Sigmoid colon (tissue), 7 donors: ENCODE measurements around the gene PEA15. TPM values are rescaled to one million over a fixed set of nuclear protein-coding genes. Genes with fewer than 3 reads are reported as not detected.

ENCODE experiments used
- DNase-seq: peaks from one replicate; pipeline ENCODE4 v3.0.0-alpha.2; 2019
- H3K27ac ChIP-seq, 4 donors: fragments of 200-600 bp; sonication (generic); one replicate each; pipeline ENCODE4 v1.5.1; 2016 to 2019; ENCODE audit warnings: mild to moderate bottlenecking in 1 of 4
- H3K27me3 ChIP-seq, 3 donors: fragments of 200-600 bp; sonication (generic); one replicate each; pipeline ENCODE4 v1.5.1; 2019; ENCODE audit warnings: mild to moderate bottlenecking in 1 of 3
- H3K36me3 ChIP-seq, 4 donors: fragments of 200-600 bp; sonication (generic); one replicate each; pipeline ENCODE4 v1.5.1; 2016 to 2019
- H3K4me1 ChIP-seq, 4 donors: fragments of 200-600 bp; sonication (generic); one replicate each; pipeline ENCODE4 v1.5.1; 2017 to 2019
- H3K4me3 ChIP-seq, 4 donors: fragments of 200-600 bp; sonication (generic); one replicate each; pipeline ENCODE4 v1.5.1; 2017 to 2019; ENCODE audit warnings: mild to moderate bottlenecking in 2 of 4, moderate library complexity in 1 of 4
- H3K9me3 ChIP-seq, 4 donors: fragments of 200-600 bp in 3 of 4; sonication (generic) in 3 of 4; one replicate each; pipeline versions ENCODE4 v1.5.1 to v1.6.1; 2013 to 2019
- EP300 ChIP-seq, 4 donors: sonication (generic); formaldehyde crosslinking; IDR thresholded peaks; one replicate each; pipeline ENCODE4 v1.6.1; 2017; ENCODE audit warnings: antibody characterized with exemption in 4 of 4
- POLR2A ChIP-seq, 2 donors: fragments of 450-650 bp; IDR thresholded peaks; one replicate each; pipeline ENCODE4 v1.6.1; 2016; ENCODE audit warnings: antibody characterized with exemption in 2 of 2, mild to moderate bottlenecking in 2 of 2, moderate library complexity in 2 of 2
- POLR2AphosphoS5 ChIP-seq, 4 donors: sonication (generic); formaldehyde crosslinking; IDR thresholded peaks; one replicate each; pipeline ENCODE4 v1.6.1; 2017; ENCODE audit warnings: antibody characterized with exemption in 4 of 4
- WGBS, 2 donors: extraction: QIAGEN DNeasy Blood & Tissue Kit; methylation state at CpG; one replicate each; pipeline ENCODE4 v1.1.7; 2013; 5-methylcytosine and 5-hydroxymethylcytosine counted together
- intact Hi-C: fragments of 100-400 bp; cut with DNase I; formaldehyde crosslinking; loops from one replicate; pipeline ENCODE4 v1.15.1; 2023
- polyA plus RNA-seq, 3 donors: library from polyadenylated mRNA; stranded (reverse); fragments of 200-250 nt; gene quantifications; one replicate each; pipeline ENCODE4 v1.2.3, GENCODE V29; 2013
- total RNA-seq, 4 donors: library from RNA; depleted of rRNA; stranded (reverse); fragments of >200 nt; gene quantifications; one replicate each; pipeline ENCODE4 v1.1.0, GENCODE V29; 2016
- TF ChIP-seq, protein P1 (sequence below), 4 experiments: fragments of 450-650 bp in 3 of 4; fragments of 200-600 bp in 1 of 4; IDR thresholded peaks; one replicate each; pipeline ENCODE4 v1.5.1; 2016 to 2019; ENCODE audit warnings: antibody characterized with exemption in 4 of 4, mild to moderate bottlenecking in 3 of 4, moderate library complexity in 2 of 4
- donor health status: healthy with polysubstance abuse.
- donor health status: Bipolar disorder and iron deficiency.
- donor health status: healthy.

PEA15 gene
- total and polyA plus RNA-seq, 7 donors, result 42.5 to 126 (median 98.5) TPM

DNA sequence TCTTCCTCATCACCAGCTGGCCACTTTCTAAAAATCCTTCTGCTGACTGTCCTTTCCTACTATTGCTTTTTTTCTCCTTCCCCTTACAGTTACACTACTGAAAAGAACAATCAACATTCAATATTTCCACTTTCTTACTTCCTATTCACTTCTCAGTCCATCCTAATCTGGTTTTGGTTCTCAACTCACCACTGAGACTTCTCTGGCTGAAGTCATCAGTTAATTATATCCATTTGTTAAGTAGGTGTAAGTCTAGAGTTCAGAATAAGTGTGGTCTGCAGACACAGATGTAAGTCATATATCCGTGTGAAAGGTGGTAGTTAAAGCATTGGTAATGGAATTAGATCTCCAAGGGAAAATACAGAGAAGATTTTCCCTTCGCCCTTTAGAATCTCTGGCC, 21.4 kb downstream of the PEA15 start:
- no peaks in the 10 kb centered on the region for H3K9me3 ChIP-seq
- intact Hi-C loops, result no loop called here
- DNase-seq, result no peak
- H3K27me3 ChIP-seq, result no peaks in the 10 kb centered on the region
- peaks cover 20 to 100% (median 80%) of the 10 kb centered on the region in 4 donors for H3K36me3 ChIP-seq
- TF ChIP-seq POLR2A (IDR thresholded peaks at IDR 0.05), result no peak
- no peak for TF ChIP-seq EP300 (IDR thresholded peaks at IDR 0.05)
- TF ChIP-seq, protein P1, sequence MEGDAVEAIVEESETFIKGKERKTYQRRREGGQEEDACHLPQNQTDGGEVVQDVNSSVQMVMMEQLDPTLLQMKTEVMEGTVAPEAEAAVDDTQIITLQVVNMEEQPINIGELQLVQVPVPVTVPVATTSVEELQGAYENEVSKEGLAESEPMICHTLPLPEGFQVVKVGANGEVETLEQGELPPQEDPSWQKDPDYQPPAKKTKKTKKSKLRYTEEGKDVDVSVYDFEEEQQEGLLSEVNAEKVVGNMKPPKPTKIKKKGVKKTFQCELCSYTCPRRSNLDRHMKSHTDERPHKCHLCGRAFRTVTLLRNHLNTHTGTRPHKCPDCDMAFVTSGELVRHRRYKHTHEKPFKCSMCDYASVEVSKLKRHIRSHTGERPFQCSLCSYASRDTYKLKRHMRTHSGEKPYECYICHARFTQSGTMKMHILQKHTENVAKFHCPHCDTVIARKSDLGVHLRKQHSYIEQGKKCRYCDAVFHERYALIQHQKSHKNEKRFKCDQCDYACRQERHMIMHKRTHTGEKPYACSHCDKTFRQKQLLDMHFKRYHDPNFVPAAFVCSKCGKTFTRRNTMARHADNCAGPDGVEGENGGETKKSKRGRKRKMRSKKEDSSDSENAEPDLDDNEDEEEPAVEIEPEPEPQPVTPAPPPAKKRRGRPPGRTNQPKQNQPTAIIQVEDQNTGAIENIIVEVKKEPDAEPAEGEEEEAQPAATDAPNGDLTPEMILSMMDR (IDR thresholded peaks at IDR 0.05), result no peak
- no peak for TF ChIP-seq POLR2AphosphoS5 (IDR thresholded peaks at IDR 0.05)
- H3K27ac ChIP-seq, result no peak overlapping the region
- H3K4me1 ChIP-seq, result no peaks in the 10 kb centered on the region
- 92% methylated on average over 2 of the region's 2 CpGs for WGBS, 2 donors
- no peak overlapping the region for H3K4me3 ChIP-seq

DNA sequence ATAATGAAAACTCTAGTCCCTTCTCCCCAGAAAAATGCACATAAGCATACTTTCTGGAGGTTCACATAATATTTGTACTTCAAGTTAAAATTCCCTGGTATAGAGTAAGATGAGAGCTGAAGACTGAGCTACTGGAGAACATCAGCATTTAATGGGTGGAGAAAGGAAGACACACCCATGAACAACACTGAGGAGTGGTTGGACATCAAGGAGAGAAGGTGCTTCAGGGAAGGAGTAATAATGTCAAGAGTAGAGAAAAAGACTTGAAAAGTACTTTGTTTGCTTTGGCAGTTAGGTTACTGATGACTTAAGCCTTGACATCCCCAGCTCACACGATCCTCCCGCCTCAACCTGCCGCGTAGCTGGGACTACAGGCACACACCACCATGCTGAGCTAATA, 21.9 kb downstream of the PEA15 start:
- H3K9me3 ChIP-seq, result no peaks in the 10 kb centered on the region
- H3K4me3 ChIP-seq, result no peak overlapping the region
- peaks cover 20 to 100% (median 77%) of the 10 kb centered on the region in 4 donors for H3K36me3 ChIP-seq
- no peak overlapping the region for H3K27ac ChIP-seq
- DNase-seq, result no peak
- H3K27me3 ChIP-seq, result no peaks in the 10 kb centered on the region
- no peaks in the 10 kb centered on the region for H3K4me1 ChIP-seq
- intact Hi-C loops, result no loop called here
- TF ChIP-seq EP300 (IDR thresholded peaks at IDR 0.05) (no peak), POLR2A (IDR thresholded peaks at IDR 0.05) (no peak), POLR2AphosphoS5 (IDR thresholded peaks at IDR 0.05) (no peak)
- TF ChIP-seq, protein P1 (IDR thresholded peaks at IDR 0.05), result no peak
- WGBS, 2 donors, result 82 to 91% methylated on average over 4 of the region's 4 CpGs

DNA sequence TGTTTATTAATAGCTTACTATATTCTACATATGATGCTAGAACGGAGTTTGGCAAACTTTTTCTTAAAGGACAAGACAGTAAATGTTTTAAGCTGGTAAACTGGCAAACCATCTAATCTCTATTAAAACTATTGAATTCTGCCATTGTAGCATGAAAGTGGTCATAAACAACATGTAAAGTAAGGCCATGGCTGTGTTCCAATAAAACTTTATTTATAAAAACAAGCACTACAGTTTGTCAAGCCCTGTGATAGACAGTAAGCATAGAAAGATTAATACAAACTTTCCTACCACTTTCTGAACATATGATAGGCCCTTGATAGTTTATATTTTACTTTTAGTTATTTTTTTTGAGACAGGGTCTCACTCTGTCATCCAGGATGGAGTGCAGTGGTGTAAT, 22.4 kb downstream of the PEA15 start:
- H3K4me3 ChIP-seq, result no peak overlapping the region
- no peaks in the 10 kb centered on the region for H3K9me3 ChIP-seq
- DNase-seq, result no peak
- TF ChIP-seq POLR2AphosphoS5 (IDR thresholded peaks at IDR 0.05) (no peak), POLR2A (IDR thresholded peaks at IDR 0.05) (no peak), EP300 (IDR thresholded peaks at IDR 0.05) (no peak)
- TF ChIP-seq, protein P1 (IDR thresholded peaks at IDR 0.05), result no peak
- intact Hi-C loops, result no loop called here
- H3K4me1 ChIP-seq, result no peaks in the 10 kb centered on the region
- peaks cover 20 to 100% (median 71%) of the 10 kb centered on the region in 4 donors for H3K36me3 ChIP-seq
- WGBS, 2 donors, result 97 to 100% methylated on average over 1 of the region's 1 CpG
- H3K27me3 ChIP-seq, result no peaks in the 10 kb centered on the region
- no peak overlapping the region for H3K27ac ChIP-seq

DNA sequence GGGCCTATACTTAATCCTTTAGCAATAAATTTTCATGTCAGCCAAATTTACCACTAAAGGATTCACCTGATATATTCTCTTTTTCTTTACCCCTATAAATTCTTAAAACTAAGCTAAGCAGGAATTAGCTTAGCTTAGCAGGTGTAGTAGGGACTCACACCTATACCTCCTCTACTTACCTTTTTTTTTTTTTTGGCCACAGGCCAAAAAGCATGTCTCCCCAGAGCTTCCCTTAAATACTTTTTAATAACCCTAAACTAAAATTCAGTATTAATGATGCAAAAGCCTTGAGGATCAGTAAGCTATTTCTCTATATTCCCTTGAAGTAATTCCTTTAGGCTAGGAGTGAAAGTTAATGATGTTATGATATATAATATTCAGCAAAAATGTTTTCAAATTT, 23.2 kb downstream of the PEA15 start:
- Histone ChIP-seq H3K4me3 (no peak overlapping the region), H3K27me3 (no peaks in the 10 kb centered on the region), H3K36me3 (peaks cover 20 to 98% (median 63%) of the 10 kb centered on the region in 4 donors), H3K9me3 (no peaks in the 10 kb centered on the region), H3K27ac (no peak overlapping the region), H3K4me1 (no peaks in the 10 kb centered on the region)
- DNase-seq, result no peak
- intact Hi-C loops, result no loop called here
- TF ChIP-seq POLR2A (IDR thresholded peaks at IDR 0.05) (no peak), POLR2AphosphoS5 (IDR thresholded peaks at IDR 0.05) (no peak), EP300 (IDR thresholded peaks at IDR 0.05) (no peak)
- TF ChIP-seq, protein P1 (IDR thresholded peaks at IDR 0.05), result no peak

DNA sequence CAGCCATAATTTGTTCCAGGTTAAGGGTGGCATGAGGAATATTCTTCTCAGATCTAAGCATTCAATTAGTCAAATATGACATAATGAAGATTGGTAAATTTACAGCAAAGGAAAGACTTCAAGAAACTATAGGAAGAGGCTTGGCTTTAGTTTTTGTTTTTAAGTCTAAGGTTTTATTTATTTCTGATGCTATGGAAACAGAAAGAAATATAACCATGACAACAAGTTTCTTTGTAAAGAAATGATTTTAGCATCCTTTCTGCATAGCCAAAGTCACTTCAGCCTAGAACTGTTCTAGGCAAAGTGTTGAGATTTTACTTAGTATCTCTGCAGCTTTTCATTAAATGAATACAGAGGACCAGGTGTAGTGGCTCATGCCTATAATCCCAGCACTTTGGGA, 27.7 kb downstream of the PEA15 start:
- TF ChIP-seq, protein P1 (IDR thresholded peaks at IDR 0.05), result no peak
- TF ChIP-seq POLR2AphosphoS5 (IDR thresholded peaks at IDR 0.05) (no peak), EP300 (IDR thresholded peaks at IDR 0.05) (no peak), POLR2A (IDR thresholded peaks at IDR 0.05) (no peak)
- DNase-seq, result no peak
- H3K27ac ChIP-seq, result no peak overlapping the region
- H3K9me3 ChIP-seq, result no peaks in the 10 kb centered on the region
- no peak overlapping the region for H3K4me3 ChIP-seq
- no peaks in the 10 kb centered on the region for H3K4me1 ChIP-seq
- peaks cover 24 to 96% (median 52%) of the 10 kb centered on the region in 4 donors for H3K36me3 ChIP-seq
- intact Hi-C loops, result no loop called here
- H3K27me3 ChIP-seq, result no peaks in the 10 kb centered on the region
